CD1c-positive myeloid dendritic cell (primary cell): Measurements from ENCODE around the gene SCAMP4.

Source experiments
- DNase-seq: peaks from one replicate; pipeline ENCODE4 v3.0.0-alpha.2; 2016; ENCODE audit errors: extremely low spot score

SCAMP4 gene

GRCh38 chr19:1938071-1938470 is 32.9 kb downstream of the SCAMP4 start:
- DNase-seq: no peak

- no peak for DNase-seq
Observed at GRCh38 chr19:1941146-1942077, 36.2 kb downstream of the SCAMP4 start, which contains the start of gene CSNK1G2. Gene CSNK1G2, plus strand, starts transcription at chr19:1941172. Its CDS starts 28,601 bp downstream, at chr19:1969773.

GRCh38 chr19:1942078-1942933 is 37.1 kb downstream of the SCAMP4 start:
- DNase-seq: peak; percentile 77

DNA sequence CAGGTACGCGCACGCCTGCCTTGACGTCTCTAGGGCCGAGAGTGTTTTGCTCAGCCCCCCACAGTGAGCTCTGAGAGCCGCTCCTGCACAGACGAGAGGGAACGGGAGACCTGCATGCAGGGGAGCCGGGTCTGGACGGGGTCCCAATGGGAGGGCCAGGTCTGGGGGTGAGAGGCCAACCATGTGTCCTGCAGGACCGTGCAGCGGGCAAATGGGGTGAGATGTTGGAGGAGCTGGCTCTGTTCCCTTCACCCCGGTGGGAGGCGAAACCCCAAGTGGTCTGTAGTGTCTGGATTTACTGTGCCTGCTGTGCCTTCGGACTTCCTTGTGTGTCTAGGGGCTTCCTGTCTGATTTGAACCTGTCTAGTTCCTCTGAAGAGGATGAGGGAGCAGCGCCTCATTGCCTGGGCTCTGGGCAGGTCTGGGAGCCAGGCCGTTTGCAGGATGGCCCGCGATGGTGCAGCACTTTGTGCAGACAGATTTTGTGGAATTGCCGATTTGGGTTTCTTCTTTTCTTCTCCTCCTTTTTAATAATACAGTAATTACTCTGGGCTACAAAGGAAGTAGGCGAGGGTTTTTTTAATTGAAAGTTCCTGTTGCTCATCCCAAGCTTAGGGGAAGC is 37.8 kb downstream of the SCAMP4 start:
- DNase-seq: peak; percentile 54

DNA sequence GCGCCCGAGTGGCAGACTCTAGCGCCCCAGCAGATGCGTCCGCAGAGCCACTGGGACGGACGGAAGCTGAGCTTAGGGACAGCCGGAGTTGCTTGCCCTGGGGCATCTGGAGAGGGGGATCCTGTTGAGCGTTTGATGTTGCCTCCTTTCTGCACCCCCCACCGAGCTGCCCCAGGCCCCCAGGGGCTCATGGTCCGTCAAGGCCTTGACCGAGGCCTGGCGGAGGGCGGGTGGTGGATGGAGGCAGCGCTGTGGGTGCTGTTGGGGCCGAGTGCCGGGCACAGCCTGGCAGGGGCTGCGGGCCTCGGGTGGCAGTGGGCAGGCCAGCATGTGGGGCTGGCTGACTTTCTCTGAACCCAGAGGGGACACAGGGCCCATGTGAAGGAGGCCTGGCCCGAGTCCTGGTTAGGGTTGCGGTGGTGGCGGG is 38.5 kb downstream of the SCAMP4 start:
- no peak for DNase-seq

- DNase-seq: peak; percentile 71
Observed at GRCh38 chr19:1944088-1944915, 39.1 kb downstream of the SCAMP4 start.

DNA sequence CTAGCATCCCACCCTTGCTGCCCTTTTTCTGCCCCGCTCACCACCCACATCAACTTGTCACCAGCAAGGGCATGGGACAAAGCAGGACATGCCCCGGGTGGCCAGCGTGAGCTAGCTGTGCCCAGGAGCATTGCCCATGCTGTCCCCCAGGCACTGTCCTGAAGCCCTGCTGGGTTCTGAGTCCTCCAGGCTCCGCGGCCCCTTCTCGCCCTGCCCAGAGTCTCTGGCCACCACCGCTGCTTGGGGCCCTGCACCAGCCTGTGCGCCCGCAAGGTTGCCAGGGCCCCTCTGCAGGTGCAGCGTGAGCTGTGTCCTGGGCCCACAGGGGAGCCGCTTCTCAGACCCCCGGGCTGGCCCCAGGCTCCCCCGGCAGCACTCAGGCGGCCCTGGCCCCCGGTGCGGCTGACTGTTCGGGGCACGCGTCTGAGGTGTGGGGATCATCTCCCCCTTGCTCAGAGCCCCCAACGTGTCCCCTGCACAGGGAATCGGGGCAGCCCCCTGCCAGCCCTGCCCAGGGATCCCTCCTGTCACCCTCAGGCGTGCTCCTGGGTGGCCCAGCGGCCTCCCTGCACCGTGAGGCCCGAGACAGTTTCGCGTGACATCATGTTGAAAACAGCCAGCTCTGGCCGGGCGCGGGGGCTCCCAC is 39.8 kb downstream of the SCAMP4 start:
- DNase-seq: no peak

- DNase-seq: no peak
Observed at GRCh38 chr19:1945899-1946298, 40.7 kb downstream of the SCAMP4 start.

DNA sequence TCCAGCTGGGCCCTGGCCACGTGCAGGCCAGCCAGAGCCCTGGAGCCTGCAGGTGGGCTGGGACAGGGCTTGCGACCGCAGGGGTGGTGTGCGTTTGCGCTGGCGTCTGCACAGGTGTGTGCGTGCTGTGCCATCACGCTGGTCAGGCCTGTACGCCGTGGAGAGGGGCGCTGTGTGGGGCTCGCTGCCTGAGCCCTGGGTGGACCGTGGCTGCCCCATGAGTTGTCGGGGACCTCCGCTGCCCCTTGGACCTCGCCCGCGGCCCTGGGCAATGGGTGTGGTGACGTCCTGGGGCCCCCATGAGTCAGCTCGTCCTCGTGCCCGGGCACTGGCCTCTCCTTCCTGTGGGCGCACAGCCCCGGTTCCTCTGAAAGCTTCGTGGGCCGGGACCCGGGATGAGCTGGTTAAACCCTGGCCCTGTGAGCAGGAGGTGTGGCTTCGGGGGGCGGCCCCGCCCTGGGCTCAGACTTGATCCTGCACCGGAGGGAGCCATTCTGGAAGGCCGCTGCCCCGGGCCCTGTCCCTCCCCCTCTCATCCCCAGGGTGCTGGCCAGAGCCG is 42.5 kb downstream of the SCAMP4 start:
- DNase-seq: peak; percentile 86

GRCh38 chr19:1949304-1950101 is 44.3 kb downstream of the SCAMP4 start:
- DNase-seq: no peak

- no peak for DNase-seq
Observed at GRCh38 chr19:1950640-1951039, 45.4 kb downstream of the SCAMP4 start.

GRCh38 chr19:1952635-1953034 is 47.4 kb downstream of the SCAMP4 start:
- DNase-seq: no peak

DNA sequence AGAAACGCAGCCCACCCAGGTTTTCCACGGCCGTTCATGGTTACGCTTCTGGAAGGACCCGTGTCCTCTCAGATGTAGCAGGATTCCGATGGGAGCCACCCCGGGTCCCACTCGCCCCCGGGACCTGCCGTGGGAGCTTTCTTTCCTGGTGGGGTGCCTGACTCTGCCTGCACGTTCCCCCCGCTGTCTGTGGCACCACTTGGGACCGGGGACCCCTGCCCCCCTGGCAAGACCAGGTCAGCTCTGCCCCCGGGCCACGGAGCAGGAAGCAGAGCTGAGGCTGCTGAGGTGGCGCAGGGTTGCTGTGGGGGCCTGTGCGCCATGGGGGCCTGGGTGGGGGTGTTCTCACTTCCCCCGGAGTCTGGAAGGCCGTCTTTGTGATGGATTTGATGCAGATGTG is 47.8 kb downstream of the SCAMP4 start:
- DNase-seq: no peak

- no peak for DNase-seq
Observed at GRCh38 chr19:1953441-1954094, 48.4 kb downstream of the SCAMP4 start.

GRCh38 chr19:1954532-1954933 is 49.3 kb downstream of the SCAMP4 start:
- no peak for DNase-seq

DNA sequence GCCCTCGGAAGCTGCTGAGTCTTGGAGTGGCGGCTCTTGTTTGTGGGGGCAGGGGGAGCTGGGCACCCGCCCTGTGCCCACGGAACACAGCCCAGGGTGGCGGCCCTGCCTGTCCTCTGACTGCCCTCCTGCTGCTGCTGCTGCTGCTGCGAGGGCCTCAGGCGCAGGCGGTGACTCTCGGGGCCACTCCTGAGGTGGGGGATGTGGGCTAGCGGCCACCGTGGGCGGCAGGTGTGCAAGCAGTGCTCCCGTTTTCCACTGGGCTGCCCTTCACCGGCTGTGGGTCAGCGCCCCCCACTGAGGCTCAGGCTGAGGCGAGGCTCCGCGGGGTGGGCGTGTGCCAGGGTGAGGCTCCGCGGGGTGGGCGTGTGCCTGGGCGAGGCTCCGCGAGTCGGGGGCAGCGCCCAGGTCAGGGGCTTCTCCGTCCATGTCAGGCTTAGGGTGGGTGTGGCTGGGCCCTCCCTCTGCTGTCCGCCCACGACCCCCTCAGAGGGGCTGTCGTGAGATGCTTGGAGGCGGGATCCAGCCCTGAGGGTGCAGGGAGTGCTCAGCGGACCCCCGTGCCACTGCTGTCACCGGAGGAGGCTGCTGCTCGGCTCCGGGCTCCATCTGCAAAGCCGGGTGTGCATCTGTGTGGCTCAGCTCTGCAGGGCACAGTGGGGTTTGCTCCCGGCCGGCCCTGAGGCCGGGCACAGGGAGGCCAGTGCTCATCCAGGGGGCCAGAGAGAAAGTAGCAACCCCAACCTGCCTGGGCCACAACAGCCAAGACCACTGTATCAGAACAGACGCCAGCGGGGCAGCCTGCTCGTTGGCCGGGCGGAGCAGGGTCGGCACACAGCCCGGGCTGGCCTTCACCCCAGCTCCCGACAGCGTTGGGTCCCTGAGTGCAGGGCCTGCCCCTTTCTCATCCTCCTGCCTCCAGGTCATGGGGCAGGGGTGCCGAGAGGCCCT is 50.2 kb downstream of the SCAMP4 start:
- no peak for DNase-seq

DNA sequence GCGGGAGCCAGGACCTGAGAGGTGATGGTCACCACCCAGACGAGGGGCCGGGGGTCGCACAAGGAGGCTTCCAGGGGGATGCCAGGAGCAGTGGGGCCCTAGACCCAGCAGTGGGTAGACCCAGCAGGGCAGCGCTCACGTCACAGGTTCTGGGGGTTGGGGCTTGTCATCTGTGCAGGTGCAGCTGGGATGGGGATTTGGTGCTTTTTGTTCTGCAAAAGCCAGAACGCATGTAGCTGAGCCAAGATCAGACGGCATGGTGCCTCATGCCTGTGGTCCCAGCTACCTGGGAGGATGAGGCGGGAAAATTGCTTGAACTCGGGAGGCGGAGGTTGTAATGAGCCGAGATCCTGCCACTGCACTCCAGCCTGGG is 50.9 kb downstream of the SCAMP4 start:
- no peak for DNase-seq
